Uterus (tissue), 4 donors: ENCODE measurements around the gene PTPRN2. TPM values are rescaled to one million over a fixed set of nuclear protein-coding genes. Genes with fewer than 3 reads are reported as not detected.

ENCODE experiments used
- DNase-seq, 2 donors: peaks; one replicate each; pipeline ENCODE4 v3.0.0-alpha.2; 2019 to 2020
- H3K27ac ChIP-seq, 2 donors: fragments of 200-600 bp; sonication (generic); 1 replicate in 1 of 2; 2 replicates in 1 of 2; pipeline ENCODE4 v1.5.1; 2016 to 2018
- H3K27me3 ChIP-seq, 2 donors: fragments of 200-600 bp; sonication (generic); one replicate each; pipeline ENCODE4 v1.5.1; 2018 to 2019; ENCODE audit warnings: control low read depth in 1 of 2
- H3K36me3 ChIP-seq, 2 donors: fragments of 200-600 bp; sonication (generic); one replicate each; pipeline ENCODE4 v1.5.1; 2019; ENCODE audit warnings: control low read depth in 1 of 2
- H3K4me1 ChIP-seq, 2 donors: fragments of 200-600 bp; sonication (generic); one replicate each; pipeline ENCODE4 v1.5.1; 2018 to 2019; ENCODE audit warnings: control low read depth in 1 of 2
- H3K4me3 ChIP-seq, 2 donors: fragments of 200-600 bp; sonication (generic); 1 replicate in 1 of 2; 2 replicates in 1 of 2; pipeline ENCODE4 v1.5.1; 2018 to 2019; ENCODE audit warnings: mild to moderate bottlenecking in 1 of 2
- H3K9me3 ChIP-seq, 2 donors: fragments of 200-600 bp; sonication (generic); one replicate each; pipeline ENCODE4 v1.5.1; 2019; ENCODE audit warnings: control low read depth in 1 of 2
- CTCF ChIP-seq, 4 experiments: fragments of 200-600 bp in 2 of 4; fragments of 450-650 bp in 2 of 4; sonication (generic) in 2 of 4; IDR thresholded peaks; one replicate each; pipeline ENCODE4 v1.5.1; 2016 to 2019; ENCODE audit warnings: antibody characterized with exemption in 4 of 4, mild to moderate bottlenecking in 2 of 4, moderate library complexity in 1 of 4
- POLR2A ChIP-seq, 2 donors: fragments of 450-650 bp; IDR thresholded peaks; one replicate each; pipeline ENCODE4 v1.6.1; 2016; ENCODE audit warnings: antibody characterized with exemption in 2 of 2, mild to moderate bottlenecking in 1 of 2, moderate library complexity in 1 of 2
- intact Hi-C: fragments of 100-400 bp; cut with DNase I; formaldehyde crosslinking; loops from one replicate; pipeline ENCODE4 v1.15.1; 2023; ENCODE audit warnings: low total_unique reads
- total RNA-seq, 4 donors: library from RNA; depleted of rRNA in 3 of 4; stranded (reverse); fragments of >200 nt in 3 of 4; gene quantifications; one replicate each; pipeline versions ENCODE4 v1.1.0 to v1.2.4, GENCODE V29; 2014 to 2023
- donor health status: DM: yes; HTN: yes; CAD: no.

PTPRN2 gene
- total RNA-seq, 4 donors from 2014 or later = 1.2 to 5.2 (median 2.3) TPM

GRCh38 chr7:158424011-158424410 lies 163.6 kb downstream of the PTPRN2 start:
- intact Hi-C loops = no loop called here
- no peak for TF ChIP-seq POLR2A (IDR thresholded peaks at IDR 0.05)
- no peak for TF ChIP-seq CTCF (IDR thresholded peaks at IDR 0.05)
- H3K4me3 ChIP-seq = no peak overlapping the region
- H3K27ac ChIP-seq = no peak overlapping the region
- no peaks in the 10 kb centered on the region for H3K9me3 ChIP-seq
- no peak for DNase-seq
- H3K36me3 ChIP-seq = no peaks in the 10 kb centered on the region
- H3K27me3 ChIP-seq = no peaks in the 10 kb centered on the region
- no peaks in the 10 kb centered on the region for H3K4me1 ChIP-seq

GRCh38 chr7:158422887-158423560 lies 164.6 kb downstream of the PTPRN2 start:
- H3K27ac ChIP-seq = no peak overlapping the region
- no peaks in the 10 kb centered on the region for H3K36me3 ChIP-seq
- no peaks in the 10 kb centered on the region for H3K4me1 ChIP-seq
- TF ChIP-seq CTCF (IDR thresholded peaks at IDR 0.05) (no peak), POLR2A (IDR thresholded peaks at IDR 0.05) (no peak)
- H3K27me3 ChIP-seq = no peaks in the 10 kb centered on the region
- H3K4me3 ChIP-seq = no peak overlapping the region
- DNase-seq = no peak
- intact Hi-C loops = no loop called here
- H3K9me3 ChIP-seq = no peaks in the 10 kb centered on the region

- no peaks in the 10 kb centered on the region for H3K27me3 ChIP-seq
- intact Hi-C loops = no loop called here
- no peaks in the 10 kb centered on the region for H3K36me3 ChIP-seq
- no peak overlapping the region for H3K4me3 ChIP-seq
- H3K4me1 ChIP-seq = no peaks in the 10 kb centered on the region
- H3K27ac ChIP-seq = no peak overlapping the region
- no peaks in the 10 kb centered on the region for H3K9me3 ChIP-seq
- TF ChIP-seq POLR2A (IDR thresholded peaks at IDR 0.05) (no peak), CTCF (IDR thresholded peaks at IDR 0.05) (no peak)
- DNase-seq = no peak
These were observed 165.3 kb downstream of the PTPRN2 start for GRCh38 chr7:158422196-158422886.

GRCh38 chr7:158421361-158421760 lies 166.3 kb downstream of the PTPRN2 start:
- intact Hi-C loops = no loop called here
- H3K4me3 ChIP-seq = no peak overlapping the region
- H3K27me3 ChIP-seq = no peaks in the 10 kb centered on the region
- H3K4me1 ChIP-seq = no peaks in the 10 kb centered on the region
- TF ChIP-seq CTCF (IDR thresholded peaks at IDR 0.05) (no peak), POLR2A (IDR thresholded peaks at IDR 0.05) (no peak)
- no peak overlapping the region for H3K27ac ChIP-seq
- H3K9me3 ChIP-seq = no peaks in the 10 kb centered on the region
- no peaks in the 10 kb centered on the region for H3K36me3 ChIP-seq
- DNase-seq = no peak

GRCh38 chr7:158420591-158421340 lies 166.9 kb downstream of the PTPRN2 start:
- no peaks in the 10 kb centered on the region for H3K27me3 ChIP-seq
- H3K4me1 ChIP-seq = no peaks in the 10 kb centered on the region
- no peak for DNase-seq
- H3K4me3 ChIP-seq = no peak overlapping the region
- H3K9me3 ChIP-seq = no peaks in the 10 kb centered on the region
- H3K27ac ChIP-seq = no peak overlapping the region
- TF ChIP-seq POLR2A (IDR thresholded peaks at IDR 0.05) (no peak), CTCF (IDR thresholded peaks at IDR 0.05) (no peak)
- H3K36me3 ChIP-seq = no peaks in the 10 kb centered on the region
- intact Hi-C loops = no loop called here
